ENCODE measurements around the gene SLC16A3. TPM values are rescaled to one million over a fixed set of nuclear protein-coding genes. Genes with fewer than 3 reads are reported as not detected.
"Not testable (repeated sequence)": the region's sequence is repeated elsewhere in the genome, so short reads cannot be mapped to it uniquely, and the experiment has no call there.

Gene SLC16A3
- total and polyA plus RNA-seq, 2 donors (not counting 3 experiments of a cell fraction or from before 2014, with no cell fraction given) = 95.9 to 171 TPM

GRCh38 chr17:82188001-82188961, 40.6 kb upstream of the SLC16A3 start:
- no peak overlapping the region for H2AFZ ChIP-seq (ENCODE audit: low read depth, low read length)
- H3K4me3 ChIP-seq (replicated peaks in 1 of 3; ENCODE audit: insufficient read depth in 1 of 3, low read depth in 1 of 3, low read length in 3 of 3) = no peak overlapping the region
- no peaks in the 10 kb centered on the region for H4K20me1 ChIP-seq (replicated peaks; ENCODE audit: control insufficient read depth, extremely low read depth, insufficient read depth, low read length)
- no peak for FAIRE-seq
- no peaks in the 10 kb centered on the region for H3K9me3 ChIP-seq (replicated peaks; ENCODE audit: control insufficient read depth, insufficient read depth, low read length)
- POLR2A ChIA-PET = no interaction called here
- TF ChIP-seq GATA2 (IDR thresholded peaks at IDR 0.05; ENCODE audit: insufficient read depth, insufficient read length, low read depth, low read length) (no peak), JUN (IDR thresholded peaks at IDR 0.05; ENCODE audit: borderline replicate concordance, insufficient read depth, insufficient read length, low read depth) (no peak), MYC (IDR thresholded peaks at IDR 0.05; ENCODE audit: low read depth, low read length) (no peak), EZH2 (IDR thresholded peaks at IDR 0.05; ENCODE audit: borderline replicate concordance, low read depth, low read length, severe bottlenecking) (no peak), POLR2AphosphoS5 (IDR thresholded peaks at IDR 0.05; ENCODE audit: insufficient read depth, low read depth, low read length) (no peak), FOS (IDR thresholded peaks at IDR 0.05; ENCODE audit: borderline replicate concordance, insufficient read depth, low read length) (no peak), POLR2A (IDR thresholded peaks at IDR 0.05; ENCODE audit: low read depth, low read length) (no peak)
- TF ChIP-seq, protein P1, sequence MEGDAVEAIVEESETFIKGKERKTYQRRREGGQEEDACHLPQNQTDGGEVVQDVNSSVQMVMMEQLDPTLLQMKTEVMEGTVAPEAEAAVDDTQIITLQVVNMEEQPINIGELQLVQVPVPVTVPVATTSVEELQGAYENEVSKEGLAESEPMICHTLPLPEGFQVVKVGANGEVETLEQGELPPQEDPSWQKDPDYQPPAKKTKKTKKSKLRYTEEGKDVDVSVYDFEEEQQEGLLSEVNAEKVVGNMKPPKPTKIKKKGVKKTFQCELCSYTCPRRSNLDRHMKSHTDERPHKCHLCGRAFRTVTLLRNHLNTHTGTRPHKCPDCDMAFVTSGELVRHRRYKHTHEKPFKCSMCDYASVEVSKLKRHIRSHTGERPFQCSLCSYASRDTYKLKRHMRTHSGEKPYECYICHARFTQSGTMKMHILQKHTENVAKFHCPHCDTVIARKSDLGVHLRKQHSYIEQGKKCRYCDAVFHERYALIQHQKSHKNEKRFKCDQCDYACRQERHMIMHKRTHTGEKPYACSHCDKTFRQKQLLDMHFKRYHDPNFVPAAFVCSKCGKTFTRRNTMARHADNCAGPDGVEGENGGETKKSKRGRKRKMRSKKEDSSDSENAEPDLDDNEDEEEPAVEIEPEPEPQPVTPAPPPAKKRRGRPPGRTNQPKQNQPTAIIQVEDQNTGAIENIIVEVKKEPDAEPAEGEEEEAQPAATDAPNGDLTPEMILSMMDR (IDR thresholded peaks at IDR 0.05; ENCODE audit: extremely low read depth in 1 of 2, insufficient read depth in 1 of 2, low read depth in 1 of 2, low read length in 2 of 2) = no peak
- TF ChIP-seq, protein P2, sequence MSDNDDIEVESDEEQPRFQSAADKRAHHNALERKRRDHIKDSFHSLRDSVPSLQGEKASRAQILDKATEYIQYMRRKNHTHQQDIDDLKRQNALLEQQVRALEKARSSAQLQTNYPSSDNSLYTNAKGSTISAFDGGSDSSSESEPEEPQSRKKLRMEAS (IDR thresholded peaks at IDR 0.05; ENCODE audit: insufficient read depth, insufficient read length) = no peak
- BruUV-seq (replicated peaks) = no TSS peak
- no peak for DNase-seq (ENCODE audit: low read depth, low spot score)
- intact Hi-C loops (cut with micrococcal nuclease) (no loop called here), dilution Hi-C loops (cut with MboI; ENCODE audit: extremely low pct_ligation_motif_present, low sequenced_read_pairs) (no loop called here)
- no peaks in the 10 kb centered on the region for H3K79me2 ChIP-seq (ENCODE audit: control insufficient read depth, insufficient read depth, low read length)
- peaks cover 0 to 2% of the 10 kb centered on the region in 2 experiments for H3K36me3 ChIP-seq (ENCODE audit: control insufficient read depth in 2 of 2, extremely low read depth in 1 of 2, insufficient read depth in 2 of 2, low read length in 2 of 2)
- no peaks in the 10 kb centered on the region for H3K27me3 ChIP-seq (ENCODE audit: control insufficient read depth in 2 of 2, insufficient read depth in 2 of 2, low read length in 2 of 2)
- no peak overlapping the region for H3K27ac ChIP-seq (ENCODE audit: insufficient read depth, low read depth, low read length)
- H3K4me1 ChIP-seq (ENCODE audit: control insufficient read depth, extremely low read depth, insufficient read depth, low read length) = no peaks in the 10 kb centered on the region
- no peak overlapping the region for H3K9ac ChIP-seq (replicated peaks; ENCODE audit: extremely low read depth, insufficient read depth, low read length)
- CTCF ChIA-PET = interaction anchor here (1.2 to 4.0 kb wide), 2 partner anchors 18 to 48 kb away, joined by 3 to 13 read pairs; no protein-coding TSS in a partner anchor
- H3K4me2 ChIP-seq (ENCODE audit: insufficient read depth, low read length) = no peak overlapping the region
- H3K9me1 ChIP-seq (replicated peaks; ENCODE audit: control insufficient read depth, extremely low read depth, insufficient read depth, low read length) = no peaks in the 10 kb centered on the region

GRCh38 chr17:82193050-82193449, 35.8 kb upstream of the SLC16A3 start:
- H3K9me1 ChIP-seq (replicated peaks; ENCODE audit: control insufficient read depth, extremely low read depth, insufficient read depth, low read length); intact Hi-C loops (cut with micrococcal nuclease); H3K4me2 ChIP-seq (ENCODE audit: insufficient read depth, low read length); H3K79me2 ChIP-seq (ENCODE audit: control insufficient read depth, insufficient read depth, low read length); H3K4me3 ChIP-seq (replicated peaks in 1 of 3; ENCODE audit: insufficient read depth in 1 of 3, low read depth in 1 of 3, low read length in 3 of 3); H3K27ac ChIP-seq (ENCODE audit: insufficient read depth, low read depth, low read length); H3K36me3 ChIP-seq (ENCODE audit: control insufficient read depth in 2 of 2, extremely low read depth in 1 of 2, insufficient read depth in 2 of 2, low read length in 2 of 2); H3K9ac ChIP-seq (replicated peaks; ENCODE audit: extremely low read depth, insufficient read depth, low read length); H2AFZ ChIP-seq (ENCODE audit: low read depth, low read length); H3K9me3 ChIP-seq (replicated peaks; ENCODE audit: control insufficient read depth, insufficient read depth, low read length); BruUV-seq (replicated peaks); H4K20me1 ChIP-seq (replicated peaks; ENCODE audit: control insufficient read depth, extremely low read depth, insufficient read depth, low read length); CTCF ChIA-PET; H3K27me3 ChIP-seq (ENCODE audit: control insufficient read depth in 2 of 2, insufficient read depth in 2 of 2, low read length in 2 of 2); H3K4me1 ChIP-seq (ENCODE audit: control insufficient read depth, extremely low read depth, insufficient read depth, low read length); FAIRE-seq; POLR2A ChIA-PET; dilution Hi-C loops (cut with MboI; ENCODE audit: extremely low pct_ligation_motif_present, low sequenced_read_pairs); DNase-seq (ENCODE audit: low read depth, low spot score): not testable (repeated sequence)
